ENCODE measurements around the gene ADGRA3. TPM values are rescaled to one million over a fixed set of nuclear protein-coding genes. Genes with fewer than 3 reads are reported as not detected.

ADGRA3 gene
- total and polyA plus RNA-seq, 2 of the 13 experiments (the other 11 are each of a cell fraction or from before 2014, with no cell fraction given) = 32.2 to 40.8 TPM

DNA sequence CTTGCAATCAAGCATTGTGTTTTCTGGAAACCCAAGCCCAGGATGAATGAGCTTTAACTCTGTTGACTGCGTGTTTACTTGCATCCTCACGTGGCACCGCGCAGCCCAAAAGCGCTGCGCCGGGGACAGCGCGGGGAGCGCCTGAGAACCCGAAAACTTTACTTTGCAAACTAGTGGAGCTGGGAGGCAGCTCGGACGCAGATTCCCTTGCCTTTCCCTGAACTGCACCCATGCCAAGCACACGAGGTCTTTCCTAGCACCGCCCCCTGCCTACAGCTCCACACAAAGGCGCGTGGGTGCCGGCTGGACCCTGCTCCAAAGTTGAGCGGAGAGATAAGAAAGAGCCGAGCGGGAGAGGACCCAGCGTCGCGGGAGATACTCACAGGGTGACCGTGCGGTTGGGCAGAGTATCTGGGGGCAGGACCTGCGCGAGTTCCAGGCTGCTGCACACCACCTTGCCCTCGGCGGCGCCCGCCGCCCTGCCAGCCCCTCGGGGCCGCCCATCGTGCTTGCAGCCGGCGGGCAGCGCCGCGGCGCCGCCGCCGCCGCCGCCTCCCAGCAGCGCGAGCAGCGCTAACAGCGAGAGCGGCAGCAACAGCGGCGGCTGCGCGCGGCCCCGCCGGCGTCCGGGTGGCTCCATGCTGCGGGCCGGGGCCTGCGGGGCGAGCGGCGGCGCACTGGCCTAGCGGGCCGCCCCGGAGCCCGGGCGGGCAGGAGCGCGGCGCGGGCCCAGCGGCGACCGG is 550 bp downstream of the ADGRA3 start (continued):
- TF ChIP-seq, protein P1, sequence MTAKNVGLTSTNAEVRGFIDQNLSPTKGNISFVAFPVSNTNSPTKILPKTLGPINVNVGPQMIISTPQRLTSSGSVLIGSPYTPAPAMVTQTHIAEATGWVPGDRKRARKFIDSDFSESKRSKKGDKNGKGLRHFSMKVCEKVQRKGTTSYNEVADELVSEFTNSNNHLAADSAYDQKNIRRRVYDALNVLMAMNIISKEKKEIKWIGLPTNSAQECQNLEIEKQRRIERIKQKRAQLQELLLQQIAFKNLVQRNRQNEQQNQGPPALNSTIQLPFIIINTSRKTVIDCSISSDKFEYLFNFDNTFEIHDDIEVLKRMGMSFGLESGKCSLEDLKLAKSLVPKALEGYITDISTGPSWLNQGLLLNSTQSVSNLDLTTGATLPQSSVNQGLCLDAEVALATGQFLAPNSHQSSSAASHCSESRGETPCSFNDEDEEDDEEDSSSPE (CRISPR knock-in tag; IDR thresholded peaks at IDR 0.05) = peak; percentile 78
- TF ChIP-seq ZFP41 (CRISPR knock-in tag; IDR thresholded peaks at IDR 0.05; ENCODE audit: borderline replicate concordance) (no peak), ZFP90 (CRISPR knock-in tag; IDR thresholded peaks at IDR 0.05; ENCODE audit: borderline replicate concordance) (peak; percentile 52; the same call in 1 of the 2 replicates), NPAS2 (CRISPR knock-in tag; IDR thresholded peaks at IDR 0.05; ENCODE audit: borderline replicate concordance) (no peak), CEBPG (CRISPR knock-in tag; IDR thresholded peaks at IDR 0.05) (no peak), ZNF850 (CRISPR knock-in tag; conservative IDR thresholded peaks at IDR 0.05) (no peak), POGZ (CRISPR knock-in tag; IDR thresholded peaks at IDR 0.05) (peak; percentile 20; the same call in 1 of the 2 replicates), ZFP36L2 (CRISPR knock-in tag; IDR thresholded peaks at IDR 0.05) (no peak), RXRA (CRISPR knock-in tag; IDR thresholded peaks at IDR 0.05) (peak; percentile 52; the same call in 1 of the 2 replicates), HMG20A (CRISPR knock-in tag; IDR thresholded peaks at IDR 0.05; ENCODE audit: borderline replicate concordance) (no peak), SRY (CRISPR knock-in tag; IDR thresholded peaks at IDR 0.05) (0 out of 2 replicates have a peak, but pooled peaks have one; percentile 29), ZMYM4 (CRISPR knock-in tag; IDR thresholded peaks at IDR 0.05) (peak; percentile 78), EP300 (IDR thresholded peaks at IDR 0.05; ENCODE audit: low read depth in 2 of 2, low read length in 2 of 2) (peak in 1 of 2 experiments; percentile 9; a peak in 1 of 4 replicates), EP300 (CRISPR knock-in tag; IDR thresholded peaks at IDR 0.05; ENCODE audit: borderline replicate concordance) (no peak), GATAD2A (CRISPR knock-in tag; IDR thresholded peaks at IDR 0.05) (0 out of 2 replicates have a peak, but pooled peaks have one; percentile 39), MAF1 (CRISPR knock-in tag; IDR thresholded peaks at IDR 0.05; ENCODE audit: borderline replicate concordance) (peak; percentile 57; the same call in 1 of the 2 replicates), ZNF317 (CRISPR knock-in tag; IDR thresholded peaks at IDR 0.05) (0 out of 2 replicates have a peak, but pooled peaks have one; percentile 23), MYC (CRISPR knock-in tag; IDR thresholded peaks at IDR 0.05; ENCODE audit: borderline replicate concordance) (peak; percentile 97), ZNF124 (CRISPR knock-in tag; IDR thresholded peaks at IDR 0.05) (peak; percentile 49; the same call in 1 of the 2 replicates), AHR (CRISPR knock-in tag; IDR thresholded peaks at IDR 0.05) (peak; percentile 41; the same call in 1 of the 2 replicates), GATAD1 (CRISPR knock-in tag; IDR thresholded peaks at IDR 0.05) (0 out of 2 replicates have a peak, but pooled peaks have one; percentile 11), SP2 (CRISPR knock-in tag; IDR thresholded peaks at IDR 0.05) (no peak)
- TF ChIP-seq, protein P2, sequence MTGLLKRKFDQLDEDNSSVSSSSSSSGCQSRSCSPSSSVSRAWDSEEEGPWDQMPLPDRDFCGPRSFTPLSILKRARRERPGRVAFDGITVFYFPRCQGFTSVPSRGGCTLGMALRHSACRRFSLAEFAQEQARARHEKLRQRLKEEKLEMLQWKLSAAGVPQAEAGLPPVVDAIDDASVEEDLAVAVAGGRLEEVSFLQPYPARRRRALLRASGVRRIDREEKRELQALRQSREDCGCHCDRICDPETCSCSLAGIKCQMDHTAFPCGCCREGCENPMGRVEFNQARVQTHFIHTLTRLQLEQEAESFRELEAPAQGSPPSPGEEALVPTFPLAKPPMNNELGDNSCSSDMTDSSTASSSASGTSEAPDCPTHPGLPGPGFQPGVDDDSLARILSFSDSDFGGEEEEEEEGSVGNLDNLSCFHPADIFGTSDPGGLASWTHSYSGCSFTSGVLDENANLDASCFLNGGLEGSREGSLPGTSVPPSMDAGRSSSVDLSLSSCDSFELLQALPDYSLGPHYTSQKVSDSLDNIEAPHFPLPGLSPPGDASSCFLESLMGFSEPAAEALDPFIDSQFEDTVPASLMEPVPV (CRISPR knock-in tag; IDR thresholded peaks at IDR 0.05) = peak; percentile 40; the same call in 1 of the 2 replicates
- TF ChIP-seq, protein P3, sequence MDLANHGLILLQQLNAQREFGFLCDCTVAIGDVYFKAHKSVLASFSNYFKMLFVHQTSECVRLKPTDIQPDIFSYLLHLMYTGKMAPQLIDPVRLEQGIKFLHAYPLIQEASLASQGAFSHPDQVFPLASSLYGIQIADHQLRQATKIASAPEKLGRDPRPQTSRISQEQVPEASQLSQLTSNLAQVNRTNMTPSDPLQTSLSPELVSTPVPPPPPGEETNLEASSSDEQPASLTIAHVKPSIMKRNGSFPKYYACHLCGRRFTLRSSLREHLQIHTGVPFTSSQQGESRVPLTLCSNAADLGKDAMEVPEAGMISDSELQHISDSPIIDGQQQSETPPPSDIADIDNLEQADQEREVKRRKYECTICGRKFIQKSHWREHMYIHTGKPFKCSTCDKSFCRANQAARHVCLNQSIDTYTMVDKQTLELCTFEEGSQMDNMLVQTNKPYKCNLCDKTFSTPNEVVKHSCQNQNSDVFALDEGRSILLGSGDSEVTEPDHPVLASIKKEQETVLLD (CRISPR knock-in tag; IDR thresholded peaks at IDR 0.05; ENCODE audit: low read depth) = 0 out of 2 replicates have a peak, but pooled peaks have one; percentile 25
- TF ChIP-seq, protein P4, sequence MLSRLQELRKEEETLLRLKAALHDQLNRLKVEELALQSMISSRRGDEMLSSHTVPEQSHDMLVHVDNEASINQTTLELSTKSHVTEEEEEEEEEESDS (CRISPR knock-in tag; IDR thresholded peaks at IDR 0.05; ENCODE audit: borderline replicate concordance) = no peak
- TF ChIP-seq, protein P5, sequence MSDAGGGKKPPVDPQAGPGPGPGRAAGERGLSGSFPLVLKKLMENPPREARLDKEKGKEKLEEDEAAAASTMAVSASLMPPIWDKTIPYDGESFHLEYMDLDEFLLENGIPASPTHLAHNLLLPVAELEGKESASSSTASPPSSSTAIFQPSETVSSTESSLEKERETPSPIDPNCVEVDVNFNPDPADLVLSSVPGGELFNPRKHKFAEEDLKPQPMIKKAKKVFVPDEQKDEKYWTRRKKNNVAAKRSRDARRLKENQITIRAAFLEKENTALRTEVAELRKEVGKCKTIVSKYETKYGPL (CRISPR knock-in tag; IDR thresholded peaks at IDR 0.05) = 0 out of 2 replicates have a peak, but pooled peaks have one; percentile 19
